ENCODE data around the gene SYT3.

The SYT3 gene, protein sequence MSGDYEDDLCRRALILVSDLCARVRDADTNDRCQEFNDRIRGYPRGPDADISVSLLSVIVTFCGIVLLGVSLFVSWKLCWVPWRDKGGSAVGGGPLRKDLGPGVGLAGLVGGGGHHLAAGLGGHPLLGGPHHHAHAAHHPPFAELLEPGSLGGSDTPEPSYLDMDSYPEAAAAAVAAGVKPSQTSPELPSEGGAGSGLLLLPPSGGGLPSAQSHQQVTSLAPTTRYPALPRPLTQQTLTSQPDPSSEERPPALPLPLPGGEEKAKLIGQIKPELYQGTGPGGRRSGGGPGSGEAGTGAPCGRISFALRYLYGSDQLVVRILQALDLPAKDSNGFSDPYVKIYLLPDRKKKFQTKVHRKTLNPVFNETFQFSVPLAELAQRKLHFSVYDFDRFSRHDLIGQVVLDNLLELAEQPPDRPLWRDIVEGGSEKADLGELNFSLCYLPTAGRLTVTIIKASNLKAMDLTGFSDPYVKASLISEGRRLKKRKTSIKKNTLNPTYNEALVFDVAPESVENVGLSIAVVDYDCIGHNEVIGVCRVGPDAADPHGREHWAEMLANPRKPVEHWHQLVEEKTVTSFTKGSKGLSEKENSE

DNA sequence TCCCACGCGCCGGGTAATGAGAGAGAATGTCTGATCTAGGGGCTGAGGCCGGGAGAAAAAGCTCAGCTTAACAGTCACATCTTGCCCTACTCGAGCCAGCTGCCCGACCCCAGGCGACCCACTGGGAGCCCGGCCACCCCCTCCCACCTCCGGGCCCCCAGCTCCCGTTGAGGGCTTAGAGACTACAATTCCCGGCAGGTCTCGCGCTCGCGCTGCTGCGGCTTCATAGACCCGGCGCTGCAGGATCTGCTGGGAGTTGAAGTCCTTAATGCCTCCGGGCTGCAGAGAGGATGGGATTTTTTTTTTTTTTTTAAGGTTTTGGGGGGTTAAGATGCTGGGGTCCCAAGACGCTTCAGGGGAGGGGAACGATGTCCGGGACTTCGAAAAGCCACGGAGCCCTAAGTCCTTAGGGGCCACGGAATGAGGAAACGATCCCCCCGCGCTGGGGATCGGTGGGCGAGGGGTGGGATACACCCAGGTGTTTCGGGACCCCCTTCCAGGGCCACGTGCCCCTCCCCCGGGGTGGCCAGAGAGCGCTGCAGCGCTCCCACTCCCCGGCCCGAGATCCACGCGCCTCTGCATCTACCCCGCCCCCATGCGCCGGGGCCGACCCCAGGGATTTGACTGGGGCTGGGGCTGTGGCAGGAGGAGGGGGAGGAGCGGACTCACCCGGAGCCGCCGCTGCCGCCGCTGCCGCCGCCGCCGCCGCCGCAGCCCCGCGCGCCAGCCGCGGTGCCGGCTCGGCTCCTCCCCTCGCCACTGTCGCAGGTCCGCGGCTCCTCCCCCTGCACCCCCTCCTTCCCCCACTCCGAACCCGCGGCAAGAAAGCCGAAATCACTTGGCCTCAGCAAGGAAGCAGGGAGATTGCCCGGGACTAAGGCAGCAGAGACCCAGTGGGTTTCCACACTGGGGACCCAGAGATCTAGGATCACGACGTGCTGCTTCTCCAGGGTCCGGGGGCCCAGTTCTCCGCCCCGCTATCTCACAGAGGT is at the start of gene SYT3:
TSS of gene SYT3 (minus strand) at position 761 of the 992 bp plus-strand sequence. CDS start 2,470 bp downstream, outside the sequence.
- DNase-seq (ENCODE audit: low read depth), result no peak

DNA sequence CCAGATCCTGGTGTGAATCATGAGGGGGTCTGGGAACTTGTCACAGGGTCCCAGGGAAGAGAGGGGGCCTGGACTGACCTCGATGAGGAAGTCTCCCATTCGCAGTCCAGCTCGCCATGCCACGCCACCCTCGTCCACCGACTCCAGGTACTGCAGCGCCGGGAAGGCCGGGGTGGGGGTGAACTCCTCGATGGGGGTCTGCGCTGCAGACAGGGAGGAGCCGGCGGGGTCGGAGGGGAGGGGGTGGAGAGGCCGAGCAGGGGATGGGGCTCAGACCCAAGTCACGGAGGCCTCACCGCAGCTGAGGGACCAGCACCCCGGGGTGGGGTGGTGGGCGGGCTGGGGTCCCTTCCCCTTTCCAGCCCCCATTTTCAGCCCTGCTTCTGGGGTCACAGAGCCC is 49.1 kb upstream of the SYT3 start:
- DNase-seq (ENCODE audit: low read depth), result no peak

DNA sequence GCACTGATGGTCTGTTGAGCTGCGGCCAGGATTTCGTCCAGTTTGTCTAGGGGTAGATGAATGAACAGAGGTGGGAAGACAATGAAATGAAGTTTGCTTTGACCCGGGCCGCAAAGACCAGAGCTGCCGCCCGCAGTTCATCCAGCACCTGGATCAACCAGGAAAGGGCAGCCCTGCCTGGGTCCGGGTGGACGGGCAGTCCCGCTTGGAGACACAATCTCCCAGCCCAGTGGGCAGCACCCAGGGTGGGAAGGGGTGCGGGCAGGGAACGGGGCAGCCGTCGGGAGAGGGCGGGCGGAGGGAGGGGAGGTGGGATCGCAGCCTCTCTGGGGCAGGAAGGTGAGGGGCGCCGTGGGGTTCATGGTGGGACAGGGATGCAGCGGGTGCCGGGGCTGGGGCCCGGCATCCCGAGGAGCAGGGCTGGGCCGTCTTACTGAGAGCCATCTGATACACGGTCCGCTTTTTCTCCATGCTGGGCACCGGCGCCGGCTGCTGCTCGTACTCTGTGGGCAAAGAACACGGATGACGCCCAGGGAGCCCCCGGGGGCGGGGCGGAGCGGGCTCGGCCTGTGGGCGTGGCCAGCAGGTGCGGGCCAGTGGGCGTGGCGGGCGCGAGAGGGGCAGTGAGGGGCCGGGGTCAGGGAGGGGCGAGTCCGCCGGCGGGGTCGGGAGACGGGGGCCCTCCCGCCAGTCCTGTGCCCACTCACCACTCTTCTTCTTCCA is 46.8 kb upstream of the SYT3 start:
- no peak for DNase-seq (ENCODE audit: low read depth)

DNA sequence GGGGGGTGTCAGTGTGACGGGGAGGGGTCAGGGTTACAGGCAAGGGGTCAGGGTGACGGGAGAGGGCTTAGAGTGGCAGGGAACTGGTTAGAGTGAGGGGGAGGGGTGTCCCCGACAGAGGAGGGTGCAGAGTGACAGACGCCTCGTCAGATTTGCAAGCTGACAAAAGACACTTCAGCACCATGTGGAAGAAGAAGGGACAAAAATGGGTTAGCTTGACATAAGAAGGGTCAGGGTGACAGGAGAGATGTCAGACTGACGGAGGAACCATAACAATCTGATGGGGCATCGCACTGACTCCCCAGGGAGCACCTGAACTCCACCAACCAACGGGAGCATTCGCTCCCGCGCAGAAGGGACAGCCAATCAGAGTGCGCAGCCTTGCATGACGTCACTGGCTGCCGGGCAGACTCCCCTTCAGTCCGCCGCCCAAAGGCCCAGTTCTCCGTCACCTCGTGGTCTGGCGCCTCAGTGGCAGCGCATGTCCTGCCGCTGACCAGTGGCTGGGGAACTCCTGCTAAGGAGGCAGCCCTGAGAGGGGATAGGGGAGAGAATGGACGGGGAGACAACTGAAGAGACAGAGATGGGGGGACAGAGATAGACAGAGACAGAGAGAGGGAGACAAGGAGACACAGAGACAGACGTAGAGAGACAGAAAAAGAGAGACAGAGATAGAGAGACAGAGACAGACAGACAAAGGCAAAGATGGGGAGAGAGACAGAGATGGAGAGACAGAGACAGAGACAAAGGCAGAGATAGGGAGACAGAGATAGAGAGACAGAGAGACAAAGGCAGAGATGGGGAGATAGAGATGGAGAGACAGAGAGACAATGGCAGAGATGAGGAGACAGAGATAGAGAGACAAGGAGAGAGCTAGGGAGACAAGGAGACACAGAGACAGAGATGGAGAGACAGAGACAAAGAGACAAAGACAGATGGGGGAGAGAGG is 39.8 kb upstream of the SYT3 start:
- DNase-seq (ENCODE audit: low read depth), result peak; percentile 58

DNA sequence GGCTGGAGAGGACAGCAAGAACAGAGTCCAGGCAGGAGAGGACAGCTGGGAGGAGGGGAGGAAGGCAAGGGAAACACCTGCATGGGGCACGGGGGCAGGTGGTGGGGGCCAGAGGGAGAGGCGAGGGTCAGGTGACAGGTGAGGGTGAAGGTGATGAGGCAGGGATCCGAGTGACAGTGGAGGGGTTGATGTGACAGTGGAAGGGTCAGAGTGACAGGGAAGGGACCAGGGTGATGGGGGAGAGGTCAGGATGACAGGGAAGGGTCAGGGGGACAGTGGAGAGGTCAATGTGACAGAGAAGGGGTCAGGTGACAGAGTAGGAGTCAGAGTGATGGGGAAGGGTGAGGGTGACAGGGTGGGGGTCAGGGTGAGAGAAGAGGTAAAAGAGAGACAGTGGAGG is 38.6 kb upstream of the SYT3 start:
- no peak for DNase-seq (ENCODE audit: low read depth)

DNA sequence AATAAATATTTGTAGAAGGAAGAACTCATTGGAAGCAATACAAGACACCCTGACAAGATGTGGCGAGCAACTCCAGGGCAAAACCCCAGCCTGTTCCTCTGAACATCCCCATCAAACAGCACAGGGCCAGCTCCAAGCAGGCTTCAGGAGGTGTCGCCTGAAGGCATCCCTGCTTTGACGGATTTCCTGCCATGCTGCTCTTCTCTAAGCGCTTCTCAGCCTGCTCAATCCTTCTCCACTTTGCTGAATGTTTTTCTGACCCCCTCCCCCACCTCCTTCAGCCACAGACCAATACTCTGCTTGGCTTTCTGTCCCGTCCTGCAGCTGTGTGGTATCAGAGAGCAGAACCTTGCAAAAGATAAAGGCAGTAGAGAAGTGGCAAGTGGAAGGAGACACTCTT is 38.0 kb upstream of the SYT3 start:
- DNase-seq (ENCODE audit: low read depth), result no peak

DNA sequence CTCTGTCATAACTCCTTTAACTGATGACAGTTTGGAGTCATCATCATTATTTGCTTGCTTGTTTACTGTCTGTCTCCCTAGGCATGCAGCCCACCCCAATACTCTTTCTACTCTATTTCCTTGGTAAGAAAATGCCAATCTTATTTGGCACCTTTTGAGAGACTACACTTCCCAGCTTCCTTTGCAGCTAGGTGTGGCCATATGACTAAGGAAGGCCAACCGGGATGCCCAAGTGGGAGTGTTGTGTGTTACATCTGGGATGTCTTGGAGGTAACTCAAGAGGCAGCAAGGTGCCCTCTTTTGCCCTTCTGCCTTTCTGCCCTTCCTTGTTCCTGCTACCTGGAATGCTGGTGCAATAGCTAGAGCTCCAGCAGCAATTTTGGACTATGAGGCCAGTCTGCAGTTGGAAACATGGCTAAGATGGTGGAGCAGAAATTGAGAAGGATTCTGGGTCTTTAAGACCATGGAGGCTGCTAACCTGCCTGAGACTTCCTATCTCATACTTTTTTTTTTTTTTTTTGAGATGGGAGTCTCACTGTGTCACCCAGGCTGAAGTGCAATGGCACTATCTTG is 37.0 kb upstream of the SYT3 start:
- no peak for DNase-seq (ENCODE audit: low read depth)

DNA sequence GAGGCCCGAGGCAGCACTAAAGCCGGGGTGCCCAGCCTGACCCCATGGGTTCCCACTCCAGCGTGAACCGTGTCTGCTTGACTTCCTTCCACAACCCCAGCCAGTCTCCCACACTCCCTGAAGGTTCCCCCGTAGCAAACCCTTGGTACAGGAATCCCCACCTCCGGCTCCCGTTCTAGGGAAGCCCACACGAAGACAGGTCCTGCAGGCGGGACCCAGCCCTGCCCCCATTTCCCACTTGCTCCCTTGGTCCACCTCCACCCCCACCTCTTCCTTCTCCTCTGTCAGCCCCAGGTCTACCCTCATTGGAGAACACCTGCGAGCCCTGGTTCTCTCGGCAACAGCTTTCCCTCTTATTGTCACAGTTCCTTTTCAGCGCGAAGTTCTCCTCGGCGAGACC is 33.4 kb upstream of the SYT3 start:
- DNase-seq (ENCODE audit: low read depth), result no peak

DNA sequence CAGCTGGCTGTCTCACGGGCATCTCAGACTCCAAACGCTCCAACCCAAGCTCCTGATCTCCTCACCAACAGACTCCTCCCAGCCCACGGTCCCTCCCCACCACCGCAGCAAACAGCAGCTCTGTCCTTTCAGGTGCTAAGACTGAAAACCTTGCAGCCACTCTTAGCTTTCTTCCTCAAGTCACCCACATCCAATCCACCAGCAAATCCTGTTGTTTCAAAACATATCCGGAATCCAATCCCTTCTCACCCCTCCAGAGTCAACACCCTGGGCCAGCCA is 30.4 kb upstream of the SYT3 start:
- DNase-seq (ENCODE audit: low read depth), result no peak

DNA sequence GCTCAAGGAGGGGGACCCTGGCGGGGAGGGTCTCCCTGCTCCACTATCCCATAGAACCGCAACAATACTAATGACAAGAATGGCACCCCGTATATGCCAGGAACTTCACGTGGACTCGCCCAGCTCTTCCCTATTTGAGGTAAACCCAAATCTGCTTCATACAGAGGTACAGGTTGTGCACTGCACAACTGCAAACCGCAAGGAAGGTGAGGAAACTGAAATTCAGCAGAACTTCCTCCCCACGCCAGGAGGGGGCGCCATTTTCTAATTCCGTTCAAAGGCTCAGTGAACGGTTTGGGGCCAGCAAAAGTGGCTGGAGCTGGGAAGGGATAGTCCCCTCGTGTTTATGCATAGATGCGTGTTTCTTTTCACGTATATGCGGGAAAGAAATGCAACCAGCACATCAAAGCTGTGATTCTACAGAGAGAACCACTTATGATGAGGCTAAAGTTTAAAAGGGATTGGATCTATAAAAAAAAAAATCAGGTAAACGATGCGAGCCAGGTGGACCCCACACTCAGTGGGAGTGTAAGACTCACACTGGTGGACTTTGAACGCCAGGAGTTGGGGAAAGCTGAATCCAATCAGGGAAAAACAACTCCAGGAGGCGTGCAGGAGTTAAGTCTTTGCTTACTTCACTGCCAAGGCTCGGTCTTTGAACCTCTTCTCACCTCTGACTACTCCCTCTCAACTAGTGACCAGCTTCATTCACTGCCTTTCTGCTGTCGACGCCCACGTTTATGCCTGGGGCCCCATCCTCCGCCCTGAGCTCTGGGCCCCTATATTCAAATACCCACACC is 29.8 kb upstream of the SYT3 start:
- no peak for DNase-seq (ENCODE audit: low read depth)

DNA sequence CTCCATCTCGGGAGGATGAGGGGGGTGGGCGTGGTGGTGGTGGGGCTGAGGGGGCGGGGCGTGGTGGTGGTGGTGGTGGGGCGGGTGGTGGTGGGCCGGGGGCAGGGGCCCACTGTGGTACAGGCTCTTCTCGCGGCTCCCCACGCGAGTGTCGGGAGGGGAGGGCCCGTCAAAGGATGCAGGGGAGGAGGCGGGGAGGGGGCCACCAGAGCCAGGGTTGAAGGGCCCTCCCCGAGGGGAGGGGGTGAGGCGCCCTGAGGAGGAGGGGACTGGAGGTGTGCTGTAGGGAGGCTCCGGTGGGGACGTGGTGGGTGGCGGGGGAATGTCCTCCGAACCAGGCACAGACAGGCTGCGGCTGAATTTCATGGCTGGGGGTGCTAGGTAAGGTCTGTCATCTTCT is 29.2 kb upstream of the SYT3 start:
- no peak for DNase-seq (ENCODE audit: low read depth)

DNA sequence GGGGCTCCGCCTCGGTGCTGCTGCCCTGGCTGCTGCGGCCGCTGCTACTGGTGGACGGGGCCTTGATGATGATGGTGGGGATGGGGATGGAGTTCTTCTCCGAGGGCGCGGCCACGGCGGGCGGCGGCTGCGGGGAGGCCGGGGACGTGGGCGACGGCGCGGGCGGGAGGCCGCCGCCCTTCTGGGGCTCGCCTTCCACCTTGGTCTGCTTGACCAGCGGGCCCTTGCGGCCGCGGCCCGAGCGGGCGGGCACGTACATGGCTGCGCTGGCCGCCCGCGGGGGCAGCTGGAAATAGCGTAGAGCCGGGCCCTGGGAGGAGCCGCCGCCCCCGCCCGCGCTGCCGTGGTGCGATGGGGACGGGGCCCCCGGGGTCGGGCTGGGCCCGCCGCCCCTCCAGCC is 28.7 kb upstream of the SYT3 start:
- no peak for DNase-seq (ENCODE audit: low read depth)

DNA sequence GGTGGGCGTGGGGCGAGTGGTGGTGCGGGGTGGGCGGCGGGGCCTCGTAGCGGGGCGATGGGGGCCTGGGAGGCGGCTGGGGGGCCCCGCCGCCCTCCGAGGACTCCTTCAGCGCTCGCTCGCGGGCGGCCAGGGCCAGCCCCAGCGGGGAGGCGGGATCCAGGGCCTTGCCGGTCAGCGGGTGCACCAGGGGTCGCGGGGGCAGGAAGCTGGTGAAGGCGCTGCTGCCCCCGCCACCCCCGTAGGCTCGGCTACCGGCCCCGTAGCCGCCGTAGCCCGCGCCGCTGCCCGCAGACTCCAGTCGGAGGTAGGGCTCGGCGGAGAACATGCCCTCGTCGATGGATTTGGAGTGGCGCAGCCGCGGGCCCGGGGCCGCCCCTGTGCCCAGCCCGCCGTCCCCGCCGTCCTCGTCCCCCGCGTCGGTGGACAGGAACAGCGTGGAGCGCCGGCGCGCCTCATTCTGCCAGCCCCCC is 28.1 kb upstream of the SYT3 start:
- no peak for DNase-seq (ENCODE audit: low read depth)

DNA sequence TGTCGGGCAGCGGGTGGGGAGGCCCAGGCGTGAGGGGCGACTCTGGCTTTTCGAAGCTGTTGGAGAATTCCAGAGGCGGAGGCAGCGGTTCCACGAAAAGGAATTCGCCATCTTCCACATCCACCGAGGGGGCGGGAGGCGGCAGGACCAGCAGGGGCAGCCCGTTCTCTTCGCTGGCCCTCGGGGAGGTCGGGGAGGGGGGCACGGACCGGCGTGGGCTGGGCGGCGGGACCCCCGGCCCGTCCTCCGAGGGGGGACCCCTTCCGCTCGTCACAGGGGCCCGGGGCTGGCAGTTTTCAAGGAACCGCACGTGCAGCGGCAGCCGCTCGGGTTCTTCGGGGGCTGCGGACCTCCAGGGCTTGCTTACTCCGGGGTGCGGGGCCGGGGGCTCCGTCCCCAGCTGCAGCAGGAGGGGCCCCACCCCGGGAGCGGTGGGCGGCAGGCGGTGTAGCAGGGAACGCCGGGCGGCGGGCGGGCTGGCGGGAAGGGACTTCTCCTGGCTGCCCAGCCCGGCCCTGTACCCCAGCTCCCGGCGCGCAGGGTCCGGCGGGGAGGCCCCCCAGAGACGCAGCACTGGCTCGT is 27.6 kb upstream of the SYT3 start:
- DNase-seq (ENCODE audit: low read depth), result no peak

DNA sequence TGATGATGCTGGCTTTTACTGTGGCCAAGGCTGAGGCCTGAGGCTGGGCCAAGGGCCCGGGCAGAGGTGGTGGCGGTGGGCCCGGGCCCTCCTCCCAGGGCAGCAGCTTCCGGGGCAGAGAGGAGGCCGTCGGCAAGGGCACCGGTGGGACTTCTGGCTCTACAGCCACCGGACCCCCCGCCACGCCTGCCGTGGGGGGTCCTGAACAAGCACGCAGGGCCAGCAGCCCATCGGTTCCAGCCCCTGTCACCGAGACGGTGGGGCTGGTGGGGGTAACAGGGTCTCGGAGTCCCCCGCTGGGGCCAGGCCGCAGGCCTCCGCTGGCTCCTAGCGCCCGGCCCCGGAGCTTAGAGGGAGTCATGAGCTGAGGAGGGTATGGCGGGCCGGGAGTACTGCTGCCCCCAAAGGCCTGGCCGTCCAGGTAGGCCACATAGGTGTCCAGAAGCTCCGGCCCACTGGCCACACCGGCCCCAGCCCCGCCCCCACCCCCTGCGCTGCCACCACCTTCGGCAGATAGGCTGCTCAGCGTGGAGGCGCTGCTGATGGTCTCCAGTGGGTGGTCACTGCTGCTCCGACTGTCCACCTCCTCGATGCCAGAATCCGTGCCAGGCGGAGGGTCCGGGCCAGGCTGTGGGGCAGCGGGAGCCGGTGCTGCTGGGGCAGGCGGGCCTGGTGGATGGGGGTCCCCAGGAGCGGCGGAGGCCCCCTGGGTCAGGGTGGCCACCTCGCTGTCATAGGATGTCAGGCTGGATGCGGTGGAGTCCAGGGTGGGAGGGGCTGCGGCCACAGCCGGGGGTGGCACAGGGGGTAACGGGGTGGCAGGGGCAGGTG is 26.9 kb upstream of the SYT3 start:
- DNase-seq (ENCODE audit: low read depth), result no peak

DNA sequence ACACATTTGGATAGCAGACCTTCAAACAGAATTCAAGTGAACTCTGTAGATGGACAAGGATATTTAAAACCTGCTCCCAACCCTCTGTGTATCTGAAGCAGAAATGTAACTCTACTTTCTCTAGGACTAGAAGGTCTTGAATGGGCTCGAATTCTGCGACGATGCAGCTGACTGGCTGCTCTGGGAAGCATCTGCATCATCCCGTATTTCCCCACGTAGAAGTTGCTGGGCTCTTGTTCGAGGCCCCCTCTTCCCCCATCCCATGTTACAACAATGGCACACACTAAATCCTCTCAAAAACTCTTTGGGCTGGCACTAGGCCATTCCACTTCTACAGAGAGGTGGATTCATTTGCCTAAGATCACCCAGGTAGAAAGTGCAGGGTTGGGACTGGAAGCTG is 24.5 kb upstream of the SYT3 start:
- DNase-seq (ENCODE audit: low read depth), result no peak

DNA sequence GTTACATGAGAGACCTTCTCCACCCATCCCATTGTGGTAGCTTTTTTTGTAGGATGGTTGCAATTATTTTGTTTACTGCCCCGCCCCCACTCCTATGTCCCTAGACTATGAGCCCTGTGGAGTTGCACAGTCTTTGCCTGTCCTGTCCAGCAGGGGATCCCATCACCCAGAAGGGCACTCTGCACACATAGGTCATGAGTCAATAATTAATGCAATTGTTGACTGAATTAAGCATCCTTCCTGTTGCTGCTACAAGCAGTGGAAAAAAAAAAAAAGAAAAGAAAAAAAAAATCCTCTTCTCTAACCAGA is 23.8 kb upstream of the SYT3 start:
- DNase-seq (ENCODE audit: low read depth), result no peak

DNA sequence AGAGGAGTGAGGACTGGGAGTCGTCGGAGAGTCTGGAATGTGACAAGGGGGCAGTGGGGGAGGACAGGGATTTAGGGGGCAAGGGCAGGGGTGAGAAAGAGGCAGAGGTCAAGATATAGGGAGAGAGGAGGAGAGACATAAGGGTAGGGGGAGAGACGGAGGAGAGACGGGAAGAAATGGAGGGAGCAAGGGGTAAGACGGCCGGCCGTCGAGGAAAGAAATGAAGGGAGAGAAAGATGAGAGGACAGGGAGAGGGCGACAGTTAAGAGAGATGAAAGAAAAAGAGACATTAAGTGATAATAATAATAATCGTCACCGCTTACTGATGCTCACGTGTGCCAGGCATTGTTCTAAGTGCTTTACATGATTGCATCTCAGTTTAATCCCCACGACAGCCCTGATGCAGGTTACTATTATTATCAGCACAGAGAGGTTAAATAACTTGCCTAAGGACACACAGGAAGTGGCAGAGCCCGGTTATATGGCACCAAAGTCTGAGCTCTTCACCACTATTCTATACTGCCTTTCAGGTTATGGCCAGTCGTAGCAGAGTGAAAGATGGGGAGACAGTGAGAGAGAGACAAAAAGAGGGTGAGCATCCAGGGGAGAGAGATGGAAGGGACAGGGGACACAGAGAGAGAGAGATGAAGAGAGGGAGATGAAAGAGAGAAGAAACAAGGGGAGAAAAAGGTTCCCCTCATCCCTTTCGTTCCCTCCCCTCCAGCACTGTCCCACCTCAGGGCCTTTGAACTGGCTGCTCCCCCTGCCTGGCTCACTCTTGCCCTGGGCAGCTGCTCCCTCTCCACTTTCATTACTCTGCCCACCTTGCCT is 23.2 kb upstream of the SYT3 start:
- no peak for DNase-seq (ENCODE audit: low read depth)

Data from HS-5 (cell line).